Fibroblast of skin of left biceps (primary cell): Measurements from ENCODE around the gene C16orf54.
A peak's percentile ranks its signal among the peaks of the same experiment; 100 is the strongest.
"Not testable (repeated sequence)": the region's sequence is repeated elsewhere in the genome, so short reads cannot be mapped to it uniquely, and the experiment has no call there.

Experiments
- DNase-seq, 2 experiments: peaks; one replicate each; pipeline ENCODE4 v3.0.0-alpha.2; 2013; ENCODE audit warnings: low read depth in 2 of 2

Gene C16orf54, protein sequence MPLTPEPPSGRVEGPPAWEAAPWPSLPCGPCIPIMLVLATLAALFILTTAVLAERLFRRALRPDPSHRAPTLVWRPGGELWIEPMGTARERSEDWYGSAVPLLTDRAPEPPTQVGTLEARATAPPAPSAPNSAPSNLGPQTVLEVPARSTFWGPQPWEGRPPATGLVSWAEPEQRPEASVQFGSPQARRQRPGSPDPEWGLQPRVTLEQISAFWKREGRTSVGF

GRCh38 chr16:29745853-29746345 lies at the start of gene C16orf54:
TSS of gene C16orf54 (minus strand) at chr16:29745990. CDS start at chr16:29744951, 1,039 bp downstream.
- no peak for DNase-seq

- DNase-seq = no peak
Observed at GRCh38 chr16:29794231-29794710, 48.5 kb upstream of the C16orf54 start.

DNA sequence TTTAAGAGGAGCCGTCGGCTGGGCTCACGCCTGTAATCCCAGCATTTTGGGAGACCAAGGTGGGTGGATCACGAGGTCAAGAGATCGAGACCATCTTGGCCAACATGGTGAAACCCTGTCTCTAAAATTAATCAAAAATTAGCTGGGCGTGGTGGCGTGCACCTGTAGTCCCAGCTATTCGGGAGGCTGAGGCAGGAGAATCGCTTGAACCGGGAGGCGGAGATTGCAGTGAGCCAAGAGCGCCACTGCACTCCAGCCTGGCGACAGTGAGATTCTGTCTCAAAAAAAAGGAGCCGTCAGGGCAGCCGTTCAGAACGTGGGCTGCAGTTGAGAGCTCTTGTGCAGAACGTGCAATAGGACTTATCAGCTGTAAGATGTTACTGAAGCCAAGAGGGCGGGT lies 47.4 kb upstream of the C16orf54 start:
- DNase-seq = not testable (repeated sequence)

GRCh38 chr16:29791845-29792807 lies 46.3 kb upstream of the C16orf54 start:
- no peak for DNase-seq

GRCh38 chr16:29790949-29791844 lies 45.4 kb upstream of the C16orf54 start:
- no peak for DNase-seq

GRCh38 chr16:29790183-29790948 lies 44.6 kb upstream of the C16orf54 start, which contains the start of gene KIF22:
TSS of gene KIF22 (plus strand) at chr16:29790751. CDS start at chr16:29790760, 9 bp downstream.
- peak; percentile 96 to 97 for DNase-seq

DNA sequence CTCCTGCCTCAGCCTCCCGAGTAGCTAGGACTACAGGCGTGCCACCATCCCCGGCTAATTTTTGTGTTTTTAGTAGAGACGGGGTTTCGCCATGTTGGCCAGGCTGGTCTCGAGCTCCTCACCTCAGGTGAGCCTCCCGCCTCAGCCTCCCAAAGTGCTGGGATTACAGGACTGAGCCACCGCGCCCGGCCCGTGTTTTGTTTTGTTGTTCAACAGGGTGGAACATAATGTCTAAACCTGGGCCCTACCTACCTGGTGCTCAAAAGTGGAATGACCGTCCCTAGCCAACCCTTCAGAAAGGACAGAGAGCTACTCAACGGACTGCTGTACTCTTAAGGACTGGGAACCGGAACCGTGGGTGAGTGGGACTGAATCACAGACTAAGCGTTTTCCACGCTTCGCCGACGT lies 44.0 kb upstream of the C16orf54 start:
- no peak for DNase-seq

- not testable (repeated sequence) for DNase-seq
Observed at GRCh38 chr16:29787155-29787554, 41.4 kb upstream of the C16orf54 start.

- DNase-seq = no peak
Observed at GRCh38 chr16:29784901-29785500, 39.2 kb upstream of the C16orf54 start.

GRCh38 chr16:29784157-29784556 lies 38.4 kb upstream of the C16orf54 start:
- DNase-seq = no peak

GRCh38 chr16:29783094-29783953 lies 37.5 kb upstream of the C16orf54 start:
- not testable (repeated sequence) for DNase-seq

DNA sequence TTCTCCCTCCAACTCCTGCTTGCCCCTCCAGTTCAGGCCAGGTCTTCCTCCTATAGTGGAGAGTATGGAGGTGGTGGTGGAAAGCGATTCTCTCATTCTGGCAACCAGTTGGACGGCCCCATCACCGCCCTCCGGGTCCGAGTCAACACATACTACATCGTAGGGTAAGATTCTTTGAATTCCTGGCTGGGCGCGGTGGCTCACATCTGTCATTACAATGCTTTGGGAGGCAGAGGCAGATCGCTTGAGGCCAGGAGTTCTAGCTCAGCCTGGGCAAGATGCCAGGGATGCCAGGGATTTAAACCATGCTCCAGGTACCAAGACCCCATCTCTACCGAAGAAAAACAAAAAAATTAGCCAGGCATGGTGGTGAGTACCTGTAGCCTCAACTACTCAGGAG lies 33.7 kb upstream of the C16orf54 start:
- DNase-seq = no peak

GRCh38 chr16:29777576-29778350 lies 32.0 kb upstream of the C16orf54 start, which contains the start of gene ZG16:
TSS of gene ZG16 (plus strand) at chr16:29778256. CDS start at chr16:29779267, 1,011 bp downstream.
- DNase-seq = no peak

DNA sequence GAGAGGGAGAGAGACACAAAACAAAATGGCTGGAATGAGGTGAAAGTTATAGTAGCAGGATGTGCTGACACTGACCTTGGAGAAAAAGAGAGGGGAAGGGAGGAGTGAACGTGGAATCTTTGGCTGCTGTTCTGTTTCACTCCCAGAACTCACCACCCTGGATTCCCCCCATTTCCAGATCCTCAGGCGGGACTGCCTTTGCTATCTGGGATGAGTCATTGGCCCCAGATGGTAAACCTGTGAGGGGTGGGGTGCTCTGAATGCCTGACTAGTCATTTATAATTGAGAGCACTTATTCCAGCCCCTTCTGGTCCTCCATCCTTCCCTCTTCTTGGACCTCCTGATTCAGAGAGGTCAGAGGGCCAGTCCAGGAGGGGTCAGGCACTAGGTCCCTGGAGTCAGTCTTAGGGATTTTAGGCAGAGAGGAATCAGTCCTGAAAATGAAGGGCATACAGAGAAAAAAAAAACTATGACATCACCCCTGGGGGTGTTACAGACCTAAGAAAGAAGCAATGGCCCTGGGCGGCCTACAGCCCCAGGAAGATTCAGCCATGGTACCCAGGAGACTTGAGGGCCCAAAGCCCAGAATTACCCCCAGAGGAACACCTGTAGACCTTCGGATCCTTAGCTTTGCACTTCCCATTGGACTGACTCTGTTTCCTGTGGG lies 30.1 kb upstream of the C16orf54 start:
- no peak for DNase-seq

GRCh38 chr16:29774730-29775129 lies 28.9 kb upstream of the C16orf54 start:
- DNase-seq = no peak

- not testable (repeated sequence) for DNase-seq
Observed at GRCh38 chr16:29772330-29772729, 26.5 kb upstream of the C16orf54 start.

DNA sequence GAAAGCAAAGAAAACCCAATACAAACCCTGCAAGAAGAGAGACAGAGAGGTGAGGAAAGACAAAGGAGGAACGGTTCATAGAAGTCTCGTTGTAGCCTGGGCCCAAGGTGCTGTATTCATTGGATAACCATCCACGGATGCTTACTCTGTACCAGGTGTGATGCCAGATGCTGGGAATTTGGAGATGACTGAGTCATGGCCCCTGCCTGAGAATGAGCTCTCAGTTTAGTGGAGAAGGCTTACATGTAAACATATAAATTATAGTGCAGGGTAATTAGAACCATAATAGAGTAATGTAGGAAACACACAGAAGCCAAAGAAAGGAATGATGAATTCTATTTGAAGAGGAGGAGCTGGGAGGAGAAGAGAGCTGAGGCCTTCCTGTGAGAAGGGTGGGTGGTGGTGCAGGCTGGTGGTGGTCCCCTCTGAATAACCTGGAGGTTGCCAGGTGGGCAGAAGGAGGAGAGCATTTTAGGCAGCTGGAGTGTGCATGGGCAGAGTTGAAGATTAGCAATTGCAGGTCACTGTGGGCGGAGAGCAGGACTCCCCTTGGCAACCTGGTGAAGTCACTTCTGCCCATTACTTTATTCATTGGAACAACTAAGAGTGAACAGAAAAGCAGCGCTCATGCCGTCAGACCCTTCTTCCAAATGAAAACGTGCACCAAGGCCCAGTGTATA lies 24.6 kb upstream of the C16orf54 start:
- no peak for DNase-seq
